NOMO-1 treated with dmso at 0.1 percent for 144 hours (cell line): ENCODE data around the gene TBC1D17.
A peak's percentile ranks its signal among the peaks of the same experiment; 100 is the strongest.

ENCODE experiments used
- DNase-seq: peaks from one replicate; lab custom pipeline; 2025; ENCODE audit not compliant: unreplicated experiment; lab: John Stamatoyannopoulos, UW

Gene TBC1D17

DNA sequence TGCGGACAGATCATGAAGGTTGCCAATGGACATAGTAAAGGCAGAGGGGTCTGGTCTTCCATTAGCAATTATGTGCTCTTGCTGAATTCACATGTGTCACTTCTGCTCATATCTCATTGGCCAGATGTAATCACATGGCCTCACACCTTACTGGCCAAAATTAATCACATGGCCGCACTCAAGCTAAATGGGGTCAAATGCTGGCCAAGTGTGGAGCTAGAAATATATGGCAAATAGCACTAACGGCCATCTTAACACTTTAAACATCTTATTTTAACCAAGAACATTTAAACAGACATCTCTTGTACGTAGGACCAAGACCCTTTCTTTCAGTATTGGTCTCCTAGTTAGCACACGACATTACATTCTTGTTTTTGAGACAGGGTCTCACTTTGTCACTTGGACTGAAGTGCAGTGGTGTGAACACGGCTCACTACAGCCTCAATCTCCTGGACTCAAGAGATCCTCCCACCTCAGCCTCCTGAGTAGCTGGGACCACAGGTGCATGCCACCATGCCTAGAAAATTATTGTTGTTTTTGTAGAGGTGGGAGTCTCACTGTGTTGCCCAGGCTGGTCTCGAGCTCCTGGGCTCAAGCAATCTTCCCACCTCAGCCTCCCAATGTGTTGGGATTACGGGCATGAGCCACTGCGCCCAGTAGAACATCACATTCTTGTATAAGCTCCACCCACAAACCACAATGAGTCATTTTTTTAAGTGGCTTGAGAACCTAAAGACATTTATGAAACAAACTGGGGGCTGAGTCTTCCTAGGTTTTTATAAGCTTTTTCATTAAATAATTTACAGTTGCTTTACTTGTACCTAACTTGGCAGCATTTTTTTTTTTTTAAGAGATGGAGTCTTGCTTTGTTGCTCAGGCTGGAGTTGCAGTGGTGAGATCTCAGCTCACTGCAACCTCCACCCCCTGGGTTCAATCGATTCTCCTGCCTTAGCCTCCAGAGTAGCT is 29.5 kb upstream of the TBC1D17 start:
- DNase-seq = peak; percentile 50

DNA sequence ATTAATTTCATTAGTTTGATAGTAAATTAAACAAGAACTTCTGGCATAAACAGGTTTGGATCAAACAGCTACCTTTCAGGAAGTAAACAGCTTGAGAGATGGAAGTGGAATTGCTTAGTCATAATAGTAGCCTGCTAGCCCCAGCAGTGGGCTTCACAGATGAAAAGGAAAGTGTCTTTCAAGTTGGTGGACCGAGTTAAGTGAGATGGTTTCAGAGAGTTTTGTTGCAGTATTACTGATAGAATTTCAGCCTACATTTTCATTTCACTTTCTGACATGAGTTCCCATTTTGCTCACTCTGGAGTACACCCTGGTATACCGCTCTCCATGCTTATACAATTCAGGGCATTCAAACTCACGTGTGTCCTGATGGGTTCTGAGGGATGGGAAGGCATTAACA is 28.6 kb upstream of the TBC1D17 start:
- DNase-seq = no peak

- DNase-seq = no peak
Measured at GRCh38 chr19:49849433-49850220, 27.9 kb upstream of the TBC1D17 start.

DNA sequence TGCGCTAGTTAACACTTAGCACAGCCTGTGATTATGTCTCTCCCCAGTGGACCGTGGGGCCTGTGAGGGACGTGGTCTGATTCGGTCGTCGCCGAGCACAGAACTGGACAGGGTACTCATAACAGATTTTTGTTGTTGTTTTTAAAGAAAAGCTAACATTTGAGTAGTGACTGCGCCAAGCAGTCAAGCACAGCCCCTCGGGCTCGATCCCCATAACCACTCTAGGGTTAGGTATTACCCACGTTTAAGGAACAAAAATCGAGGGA is 27.3 kb upstream of the TBC1D17 start:
- no peak for DNase-seq

GRCh38 chr19:49850487-49851342 is 26.8 kb upstream of the TBC1D17 start, which contains the start of gene PTOV1:
TSS of gene PTOV1 (plus strand) at chr19:49851159.
- DNase-seq = peak; percentile 83

DNA sequence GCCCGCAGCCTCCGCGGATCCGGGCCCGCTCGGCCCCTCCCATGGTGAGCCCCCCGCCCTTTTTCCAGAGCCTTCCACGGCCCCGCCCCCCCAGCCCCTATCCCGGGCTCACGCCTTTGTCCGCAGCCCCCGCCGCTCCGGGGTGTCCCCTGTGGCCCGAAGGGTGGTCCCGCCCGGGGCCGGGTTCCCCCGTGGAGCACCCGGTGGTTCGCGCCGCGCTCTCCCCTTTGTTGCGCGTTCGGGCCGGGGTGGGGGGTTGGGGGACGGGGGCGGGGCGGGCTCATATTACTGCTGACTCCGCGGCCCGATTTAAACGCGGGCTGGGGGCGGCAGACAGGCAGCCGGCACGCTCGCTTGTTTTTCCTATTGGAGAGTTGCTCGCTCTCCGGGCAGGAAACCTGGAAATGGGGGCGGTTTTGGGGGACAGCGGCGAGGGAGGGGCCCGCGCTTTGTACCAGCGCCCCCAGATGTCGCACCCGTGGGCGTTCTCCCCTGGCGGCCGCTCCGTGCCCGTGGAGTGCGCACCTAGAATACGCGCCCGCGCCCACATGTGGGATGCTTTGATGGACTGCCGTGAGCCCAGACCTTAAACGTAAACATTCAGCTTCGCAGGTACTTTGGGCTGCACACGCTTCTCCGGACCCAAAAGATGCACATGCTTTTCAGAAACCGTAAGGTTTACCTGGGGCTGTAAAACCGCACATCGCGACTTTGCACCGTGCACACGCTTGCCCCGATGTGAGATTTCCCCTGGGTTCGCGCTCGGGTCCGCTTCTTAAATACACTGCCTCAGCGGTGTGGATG is 25.8 kb upstream of the TBC1D17 start:
- DNase-seq = no peak

DNA sequence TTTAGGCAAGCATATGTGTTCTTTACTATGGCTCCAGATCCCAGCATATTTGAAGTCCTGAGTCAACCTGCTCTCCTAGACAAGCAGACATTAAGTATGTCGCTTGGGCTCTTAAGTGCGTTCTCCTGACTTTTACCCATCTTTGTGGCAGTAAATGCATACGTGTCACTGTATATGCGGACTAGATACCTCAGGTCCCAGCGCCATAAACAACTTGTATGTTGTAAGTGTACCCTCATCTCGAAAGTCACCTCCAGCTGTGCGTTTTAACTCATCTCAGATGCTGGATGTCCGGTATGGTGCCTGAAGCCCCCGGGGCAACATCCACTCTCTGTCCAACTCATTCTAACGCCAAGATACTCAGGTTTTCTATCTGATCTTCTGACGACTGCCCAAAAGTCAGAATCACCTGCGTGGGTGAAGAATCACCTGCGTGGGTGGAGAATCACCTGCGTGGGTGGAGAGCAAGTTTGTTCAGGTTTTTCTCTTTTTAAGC is 24.8 kb upstream of the TBC1D17 start:
- DNase-seq = no peak

DNA sequence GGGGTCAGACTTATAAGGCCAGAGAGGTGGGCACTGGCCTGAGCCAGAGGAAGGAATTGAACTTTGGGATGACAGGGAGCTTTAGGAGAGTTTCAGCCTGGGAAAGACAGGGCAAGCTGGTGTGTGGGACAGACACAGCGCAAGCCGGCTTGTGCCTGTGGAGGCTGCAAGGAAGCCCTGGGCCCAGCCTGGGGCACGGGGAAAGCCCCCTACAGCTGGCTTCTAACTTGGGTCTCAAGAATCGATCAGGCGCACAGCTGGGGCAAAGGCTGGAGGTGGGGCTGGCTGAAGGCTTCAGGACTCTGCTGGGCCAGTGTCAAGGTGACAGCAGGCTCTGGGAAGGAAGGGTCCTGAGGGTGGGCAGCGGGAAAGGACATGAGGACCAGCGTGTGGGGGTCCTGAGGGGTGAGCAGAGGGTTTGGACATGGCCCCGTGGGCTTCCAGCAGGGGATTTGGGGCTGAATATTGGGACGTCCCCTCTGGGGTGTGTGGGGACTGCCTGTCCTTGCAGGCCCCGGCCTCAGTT is 23.6 kb upstream of the TBC1D17 start:
- DNase-seq = no peak

- DNase-seq = no peak
Measured at GRCh38 chr19:49854378-49855263, 22.9 kb upstream of the TBC1D17 start.

- DNase-seq = no peak
Measured at GRCh38 chr19:49855277-49855675, 22.2 kb upstream of the TBC1D17 start.

GRCh38 chr19:49855676-49856573 is 21.6 kb upstream of the TBC1D17 start:
- no peak for DNase-seq

GRCh38 chr19:49856574-49857021 is 20.9 kb upstream of the TBC1D17 start:
- DNase-seq = no peak

GRCh38 chr19:49857061-49857837 is 20.3 kb upstream of the TBC1D17 start:
- DNase-seq = no peak

DNA sequence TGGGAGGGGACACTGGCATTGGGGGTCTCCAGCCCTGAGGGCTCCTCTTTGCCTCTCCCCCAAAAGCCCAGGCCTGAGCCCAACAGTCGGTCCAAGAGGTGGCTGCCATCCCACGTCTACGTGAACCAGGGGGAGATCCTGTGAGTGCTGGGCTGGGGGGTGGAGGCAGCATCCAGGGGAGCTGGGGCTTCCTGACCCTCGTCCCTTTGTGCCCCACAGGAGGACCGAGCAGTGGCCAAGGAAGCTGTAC is 19.7 kb upstream of the TBC1D17 start:
- no peak for DNase-seq

DNA sequence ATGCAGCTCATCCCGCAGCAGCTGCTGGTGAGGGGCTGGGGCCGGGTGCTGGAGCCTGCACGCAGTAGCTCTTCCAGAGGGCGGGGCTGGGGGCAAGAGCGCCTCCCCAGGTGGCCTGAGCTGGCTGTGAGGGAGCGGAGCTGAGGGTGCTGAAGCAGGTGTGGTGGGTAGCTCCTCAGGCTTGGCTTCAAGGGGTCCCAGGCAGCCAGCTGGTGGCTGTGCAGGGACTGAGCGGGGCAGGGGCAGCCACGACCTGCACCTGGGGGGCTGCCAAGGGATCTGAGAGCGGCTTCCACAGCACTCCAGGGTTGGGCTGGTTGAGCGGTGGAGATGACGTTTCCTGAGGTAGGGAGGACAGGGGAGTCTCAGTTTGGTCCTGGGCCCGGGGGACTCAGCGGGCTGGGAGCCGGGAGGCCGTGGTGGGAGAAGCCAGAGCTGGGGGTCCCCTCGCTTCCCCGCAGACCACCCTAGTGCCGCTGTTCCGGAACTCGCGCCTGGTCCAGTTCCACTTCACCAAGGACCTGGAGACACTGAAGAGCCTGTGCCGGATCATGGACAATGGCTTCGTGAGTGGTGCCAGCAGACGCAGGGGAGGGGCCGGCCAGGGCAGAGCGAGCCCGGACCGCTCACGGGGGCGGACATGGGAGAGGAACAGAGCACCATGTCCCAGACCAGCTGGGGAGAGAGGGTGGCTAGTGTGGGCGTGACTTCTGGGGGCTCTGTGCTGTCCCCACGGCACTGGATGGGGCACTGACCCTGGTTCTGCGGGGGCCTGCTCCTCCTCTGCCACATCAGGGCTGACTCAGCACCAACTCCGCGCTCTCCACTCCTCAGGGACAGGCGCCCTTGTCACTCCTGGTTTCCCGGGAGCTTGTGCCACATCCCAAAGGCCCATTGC is 19.2 kb upstream of the TBC1D17 start:
- no peak for DNase-seq

- no peak for DNase-seq
Measured at GRCh38 chr19:49859682-49860335, 17.7 kb upstream of the TBC1D17 start.
